Measurements from ENCODE around the gene GPR162. TPM values are rescaled to one million over a fixed set of nuclear protein-coding genes. Genes with fewer than 3 reads are reported as not detected.

The GPR162 gene
- total RNA-seq, 1 donor from 2014 or later, result 21.5 TPM

DNA sequence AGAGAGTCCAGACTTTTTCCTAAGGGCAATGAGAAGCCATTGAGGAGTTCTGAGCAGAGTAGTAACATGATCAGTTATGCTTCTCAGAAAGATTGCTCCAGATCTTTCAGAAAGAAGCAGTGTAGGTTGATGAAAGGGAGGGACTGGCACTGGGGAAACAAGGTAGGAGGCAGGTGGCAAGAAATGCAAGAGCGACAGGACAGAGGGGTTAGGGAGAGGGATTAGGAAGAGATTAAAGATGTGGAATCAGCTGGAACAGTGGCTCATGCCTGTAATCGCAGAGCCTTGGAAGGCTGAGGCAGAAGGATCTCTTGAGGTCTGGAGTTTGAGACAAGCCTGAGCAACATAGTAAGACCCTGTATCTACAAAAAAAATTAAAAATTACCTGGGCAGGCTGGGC is 26.1 kb downstream of the GPR162 start:
- DNase-seq, result no peak
- peaks cover 9% of the 10 kb centered on the region for H3K36me3 ChIP-seq
- no peak overlapping the region for H3K27ac ChIP-seq
- TF ChIP-seq, protein P1, sequence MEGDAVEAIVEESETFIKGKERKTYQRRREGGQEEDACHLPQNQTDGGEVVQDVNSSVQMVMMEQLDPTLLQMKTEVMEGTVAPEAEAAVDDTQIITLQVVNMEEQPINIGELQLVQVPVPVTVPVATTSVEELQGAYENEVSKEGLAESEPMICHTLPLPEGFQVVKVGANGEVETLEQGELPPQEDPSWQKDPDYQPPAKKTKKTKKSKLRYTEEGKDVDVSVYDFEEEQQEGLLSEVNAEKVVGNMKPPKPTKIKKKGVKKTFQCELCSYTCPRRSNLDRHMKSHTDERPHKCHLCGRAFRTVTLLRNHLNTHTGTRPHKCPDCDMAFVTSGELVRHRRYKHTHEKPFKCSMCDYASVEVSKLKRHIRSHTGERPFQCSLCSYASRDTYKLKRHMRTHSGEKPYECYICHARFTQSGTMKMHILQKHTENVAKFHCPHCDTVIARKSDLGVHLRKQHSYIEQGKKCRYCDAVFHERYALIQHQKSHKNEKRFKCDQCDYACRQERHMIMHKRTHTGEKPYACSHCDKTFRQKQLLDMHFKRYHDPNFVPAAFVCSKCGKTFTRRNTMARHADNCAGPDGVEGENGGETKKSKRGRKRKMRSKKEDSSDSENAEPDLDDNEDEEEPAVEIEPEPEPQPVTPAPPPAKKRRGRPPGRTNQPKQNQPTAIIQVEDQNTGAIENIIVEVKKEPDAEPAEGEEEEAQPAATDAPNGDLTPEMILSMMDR (IDR thresholded peaks at IDR 0.05), result no peak
- intact Hi-C loops (cut with DNase I), result no loop called here
- peaks cover 5% of the 10 kb centered on the region for H3K4me1 ChIP-seq
- H3K27me3 ChIP-seq (ENCODE audit: low read depth), result no peaks in the 10 kb centered on the region
- no peak overlapping the region for H3K4me3 ChIP-seq
- H3K9me3 ChIP-seq, result no peaks in the 10 kb centered on the region
- no peak for ATAC-seq

DNA sequence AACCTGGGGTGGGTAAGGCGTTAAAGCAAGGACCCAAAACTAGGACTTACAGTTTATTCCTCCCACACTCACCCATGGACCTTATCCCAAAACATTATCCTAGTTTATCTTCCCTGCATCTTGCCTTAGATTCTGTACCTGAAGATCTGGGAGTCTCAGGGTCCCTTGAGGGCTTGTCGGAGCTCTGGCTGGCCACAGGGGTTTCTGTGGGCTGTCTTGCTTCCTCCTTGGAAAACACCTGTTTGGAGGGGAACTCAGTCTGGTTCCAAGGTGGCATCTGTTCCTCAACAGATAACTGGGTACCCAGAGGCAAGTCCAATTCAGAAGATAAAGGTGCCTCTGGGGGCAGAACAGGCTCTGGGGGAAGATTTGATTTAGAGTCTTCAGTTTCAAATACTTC is 27.8 kb downstream of the GPR162 start:
- peaks cover 12% of the 10 kb centered on the region for H3K4me1 ChIP-seq
- H3K27me3 ChIP-seq (ENCODE audit: low read depth), result no peaks in the 10 kb centered on the region
- H3K27ac ChIP-seq, result no peak overlapping the region
- DNase-seq, result no peak
- intact Hi-C loops (cut with DNase I), result no loop called here
- no peaks in the 10 kb centered on the region for H3K9me3 ChIP-seq
- TF ChIP-seq, protein P1 (IDR thresholded peaks at IDR 0.05), result no peak
- no peak for ATAC-seq
- H3K4me3 ChIP-seq, result no peak overlapping the region
- H3K36me3 ChIP-seq, result peaks cover 4% of the 10 kb centered on the region

DNA sequence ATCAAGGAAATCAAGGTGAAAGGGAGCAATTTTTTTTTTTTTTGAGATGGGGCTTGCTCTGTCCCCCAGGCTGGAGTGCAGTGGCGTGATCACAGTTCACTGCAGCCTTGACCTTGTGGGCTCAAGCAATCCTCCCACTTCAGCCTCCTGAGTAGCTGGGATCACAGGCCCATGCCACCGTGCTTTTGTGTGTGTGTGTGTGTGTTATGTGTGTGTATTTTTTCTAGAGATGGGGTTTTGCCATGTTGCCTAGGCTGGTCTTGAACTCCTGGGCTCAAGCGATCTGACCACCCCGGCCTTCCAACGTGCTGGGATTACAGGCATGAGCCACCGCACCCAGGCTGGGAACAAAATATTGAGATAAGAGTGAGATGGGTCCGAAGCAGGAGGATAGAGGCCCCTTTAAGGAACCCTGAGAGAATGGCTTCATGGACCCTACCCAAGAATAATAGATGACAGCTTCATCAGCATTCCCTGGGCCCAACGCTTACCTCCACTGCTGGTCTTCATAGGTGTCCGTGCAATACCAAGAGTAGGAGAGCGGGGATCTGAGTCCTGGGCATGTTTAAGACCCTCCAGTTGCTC is 28.4 kb downstream of the GPR162 start:
- ATAC-seq, result no peak
- TF ChIP-seq, protein P1 (IDR thresholded peaks at IDR 0.05), result no peak
- H3K9me3 ChIP-seq, result no peaks in the 10 kb centered on the region
- no peak for DNase-seq
- no peak overlapping the region for H3K27ac ChIP-seq
- no peak overlapping the region for H3K4me3 ChIP-seq
- H3K36me3 ChIP-seq, result peaks cover under 1% of the 10 kb centered on the region
- H3K4me1 ChIP-seq, result peaks cover 12% of the 10 kb centered on the region
- H3K27me3 ChIP-seq (ENCODE audit: low read depth), result no peaks in the 10 kb centered on the region
- intact Hi-C loops (cut with DNase I), result no loop called here

DNA sequence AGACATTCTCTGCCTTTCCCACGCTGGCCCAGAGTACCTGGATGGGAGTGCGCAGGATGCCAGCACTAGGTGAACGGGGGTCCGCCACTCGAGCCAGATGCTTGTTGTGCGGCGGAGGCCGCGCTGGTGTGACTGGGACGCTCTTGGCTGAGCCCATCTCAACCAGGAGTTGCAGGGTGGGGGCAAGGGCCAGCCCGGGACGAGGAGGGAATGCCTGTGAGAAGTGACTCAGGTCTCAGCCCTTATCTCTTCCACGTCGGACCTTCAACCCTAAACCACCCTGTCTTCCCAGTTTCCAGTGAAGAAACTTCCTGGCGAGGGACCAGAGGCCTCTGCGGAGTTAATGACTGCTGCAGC is 29.2 kb downstream of the GPR162 start:
- intact Hi-C loops (cut with DNase I), result no loop called here
- Histone ChIP-seq H3K9me3 (no peaks in the 10 kb centered on the region), H3K4me1 (peaks cover 12% of the 10 kb centered on the region), H3K27me3 (ENCODE audit: low read depth) (no peaks in the 10 kb centered on the region), H3K36me3 (peaks cover 8% of the 10 kb centered on the region), H3K27ac (no peak overlapping the region), H3K4me3 (peak overlapping the region; percentile 86)
- TF ChIP-seq, protein P1 (IDR thresholded peaks at IDR 0.05), result no peak
- no peak for DNase-seq
- ATAC-seq, result no peak

DNA sequence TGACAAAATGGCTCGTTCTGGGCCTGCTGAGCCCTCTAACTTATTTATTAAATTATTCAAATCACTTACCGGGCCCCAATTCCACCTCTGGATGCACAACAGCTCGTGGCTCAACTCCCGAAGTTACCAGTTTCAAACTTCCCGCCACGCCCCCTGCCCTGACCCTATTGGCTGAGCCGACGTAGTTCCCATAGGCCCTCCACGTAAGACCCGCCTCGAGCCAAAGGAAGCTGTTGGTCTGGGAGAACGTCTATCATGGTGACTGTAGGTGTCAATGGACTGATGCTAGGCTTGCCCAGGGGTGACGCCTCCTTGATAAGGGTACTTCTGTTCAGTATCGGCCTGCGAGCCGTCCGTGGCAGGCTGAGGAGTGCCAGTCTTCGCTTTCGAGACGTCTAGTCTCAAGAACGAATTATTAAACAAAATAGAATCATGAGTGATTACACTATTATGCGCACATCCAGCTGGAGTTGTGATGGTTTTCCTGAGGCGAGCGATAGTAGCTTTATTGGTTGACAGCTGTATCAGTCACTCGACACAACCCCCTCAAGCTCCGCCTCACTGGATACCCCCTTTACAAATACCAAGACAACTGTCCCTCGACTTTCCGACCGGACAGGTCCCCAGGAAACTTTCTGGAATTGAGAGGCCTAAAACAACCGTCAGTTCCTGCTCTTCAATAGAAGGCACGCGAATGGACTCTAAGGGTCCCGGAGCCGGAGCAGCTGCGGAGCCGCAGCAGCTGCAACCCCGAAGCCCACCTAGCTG is 29.7 kb downstream of the GPR162 start, which contains the start of gene CDCA3:
TSS of gene CDCA3 (minus strand) at position 134 of the 768 bp plus-strand sequence. CDS start 334 bp downstream, outside the sequence.
- peaks cover 13% of the 10 kb centered on the region for H3K36me3 ChIP-seq
- no peaks in the 10 kb centered on the region for H3K9me3 ChIP-seq
- ATAC-seq, result peak; percentile 89
- peak; percentile 96 for DNase-seq
- peak within 1 kb of the TSS; percentile 96 for H3K27ac ChIP-seq
- no peaks in the 10 kb centered on the region for H3K27me3 ChIP-seq (ENCODE audit: low read depth)
- peaks cover 12% of the 10 kb centered on the region for H3K4me1 ChIP-seq
- peak within 1 kb of the TSS; percentile 86 for H3K4me3 ChIP-seq
- TF ChIP-seq, protein P1 (IDR thresholded peaks at IDR 0.05), result no peak
- intact Hi-C loops (cut with DNase I), result no loop called here

Measured in lower lobe of right lung (tissue), 2 donors.